GM12874 (cell line): ENCODE measurements around the gene MDN1.

Experiments
- TF ChIP-seq, protein P1 (sequence below): IDR thresholded peaks from 2 replicates; pipeline ENCODE4 v1.5.1; 2011; ENCODE audit warnings: low read depth, mild to moderate bottlenecking, control low read depth, low read length, moderate library complexity; ENCODE audit not compliant: insufficient read depth

Gene MDN1

DNA sequence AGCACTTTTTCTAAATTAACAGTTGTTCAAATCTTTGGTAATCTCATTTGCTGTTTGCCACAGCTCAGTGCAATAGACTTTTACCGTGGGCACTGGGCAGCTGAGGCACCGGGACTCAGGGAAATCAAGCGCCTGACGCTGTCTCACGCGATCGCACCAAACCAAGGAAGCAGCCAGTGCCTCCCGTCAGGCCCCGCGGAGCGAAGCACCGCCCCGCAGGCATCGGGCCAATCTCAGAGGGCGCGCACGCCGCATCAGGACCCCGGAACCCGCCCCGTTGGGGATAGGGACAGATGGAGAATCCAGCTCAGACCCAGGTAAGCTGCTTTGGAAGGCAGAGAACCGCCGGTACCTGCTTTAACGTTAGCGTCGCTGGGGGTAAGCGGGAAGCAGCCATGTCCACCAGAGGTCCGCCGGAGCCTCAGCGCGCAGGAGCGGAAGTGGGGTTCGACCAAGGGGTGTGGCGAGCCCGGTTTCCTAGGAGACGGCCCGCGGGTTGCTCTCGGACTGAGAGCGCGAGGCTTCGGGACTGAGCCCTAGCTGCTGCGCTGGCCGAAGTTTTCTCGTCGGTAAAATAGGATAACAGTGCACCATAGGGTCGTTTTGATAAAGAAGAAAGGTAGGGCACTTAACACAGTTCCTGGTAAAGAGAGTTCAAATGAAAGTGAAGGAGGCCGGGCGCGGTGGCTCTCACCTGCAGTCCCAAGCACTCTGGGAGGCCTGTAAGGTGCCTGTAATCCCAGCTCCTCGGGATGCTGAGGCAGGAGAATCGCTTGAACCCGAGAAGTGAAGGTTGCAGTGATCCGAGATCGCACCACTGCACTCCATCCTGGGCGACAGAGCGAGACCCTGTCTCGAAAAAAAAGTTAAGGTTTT lies 181.0 kb downstream of the MDN1 start, which contains the start of gene LYRM2:
Gene LYRM2, minus strand, starts transcription at position 428 of the 876 bp plus-strand sequence. Its CDS starts 31 bp downstream, at position 397.
- TF ChIP-seq, protein P1, sequence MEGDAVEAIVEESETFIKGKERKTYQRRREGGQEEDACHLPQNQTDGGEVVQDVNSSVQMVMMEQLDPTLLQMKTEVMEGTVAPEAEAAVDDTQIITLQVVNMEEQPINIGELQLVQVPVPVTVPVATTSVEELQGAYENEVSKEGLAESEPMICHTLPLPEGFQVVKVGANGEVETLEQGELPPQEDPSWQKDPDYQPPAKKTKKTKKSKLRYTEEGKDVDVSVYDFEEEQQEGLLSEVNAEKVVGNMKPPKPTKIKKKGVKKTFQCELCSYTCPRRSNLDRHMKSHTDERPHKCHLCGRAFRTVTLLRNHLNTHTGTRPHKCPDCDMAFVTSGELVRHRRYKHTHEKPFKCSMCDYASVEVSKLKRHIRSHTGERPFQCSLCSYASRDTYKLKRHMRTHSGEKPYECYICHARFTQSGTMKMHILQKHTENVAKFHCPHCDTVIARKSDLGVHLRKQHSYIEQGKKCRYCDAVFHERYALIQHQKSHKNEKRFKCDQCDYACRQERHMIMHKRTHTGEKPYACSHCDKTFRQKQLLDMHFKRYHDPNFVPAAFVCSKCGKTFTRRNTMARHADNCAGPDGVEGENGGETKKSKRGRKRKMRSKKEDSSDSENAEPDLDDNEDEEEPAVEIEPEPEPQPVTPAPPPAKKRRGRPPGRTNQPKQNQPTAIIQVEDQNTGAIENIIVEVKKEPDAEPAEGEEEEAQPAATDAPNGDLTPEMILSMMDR, result no peak

DNA sequence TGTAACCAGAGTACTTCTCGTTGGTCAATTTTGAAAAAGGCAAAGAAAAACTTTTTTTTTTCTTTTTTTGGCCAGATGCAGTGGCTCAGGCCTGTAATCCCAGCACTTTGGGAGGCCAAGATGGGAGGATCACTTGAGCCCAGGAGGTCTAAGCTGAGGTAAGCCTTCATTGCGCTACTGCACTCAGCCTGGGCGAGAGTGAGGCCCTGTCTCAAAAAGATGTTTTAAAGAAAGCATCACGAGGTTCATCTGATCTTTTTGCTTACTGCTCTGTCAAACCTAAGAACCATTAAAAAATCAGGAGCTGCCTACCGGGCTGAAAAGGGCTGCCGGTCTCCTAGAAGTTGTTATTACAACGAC lies 181.7 kb downstream of the MDN1 start:
- TF ChIP-seq, protein P1, result no peak

DNA sequence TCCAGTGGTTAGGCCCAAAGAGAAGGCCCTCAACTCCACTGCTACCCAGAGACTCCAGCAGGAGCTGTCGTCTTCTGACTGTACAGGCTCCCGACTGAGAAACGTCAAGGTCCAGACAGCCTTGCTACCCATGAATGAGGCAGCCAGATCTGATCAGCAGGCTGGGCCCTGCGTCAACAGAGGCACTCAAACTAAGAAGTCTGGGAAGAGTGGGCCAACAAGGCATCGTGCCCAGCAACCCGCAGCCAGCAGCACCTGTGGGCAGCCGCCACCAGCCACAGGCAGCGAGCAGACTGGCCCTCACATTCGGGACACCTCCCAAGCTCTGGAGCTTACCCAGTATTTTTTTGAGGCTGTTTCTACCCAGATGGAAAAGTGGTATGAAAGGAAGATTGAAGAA lies 189.1 kb downstream of the MDN1 start:
- TF ChIP-seq, protein P1, result no peak

DNA sequence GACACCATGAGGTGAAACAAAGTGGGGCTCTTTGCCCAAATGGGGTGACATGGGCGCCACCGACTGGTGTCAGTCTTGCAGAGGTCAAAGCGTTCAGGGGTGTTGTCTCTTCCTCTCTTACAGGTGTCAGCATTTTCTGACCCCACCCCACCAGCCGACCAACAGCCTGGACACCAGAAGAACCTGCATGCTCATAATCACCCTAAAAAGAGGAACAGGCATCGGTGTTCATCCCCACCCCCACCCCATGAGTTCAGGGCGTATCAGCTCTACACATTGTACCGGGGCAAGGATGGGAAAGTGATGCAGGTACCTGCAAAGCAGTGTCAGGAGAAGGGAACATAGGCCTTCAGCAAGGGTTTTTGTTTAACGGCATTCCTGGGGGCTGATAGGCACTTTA lies 195.8 kb downstream of the MDN1 start:
- TF ChIP-seq, protein P1, result no peak

DNA sequence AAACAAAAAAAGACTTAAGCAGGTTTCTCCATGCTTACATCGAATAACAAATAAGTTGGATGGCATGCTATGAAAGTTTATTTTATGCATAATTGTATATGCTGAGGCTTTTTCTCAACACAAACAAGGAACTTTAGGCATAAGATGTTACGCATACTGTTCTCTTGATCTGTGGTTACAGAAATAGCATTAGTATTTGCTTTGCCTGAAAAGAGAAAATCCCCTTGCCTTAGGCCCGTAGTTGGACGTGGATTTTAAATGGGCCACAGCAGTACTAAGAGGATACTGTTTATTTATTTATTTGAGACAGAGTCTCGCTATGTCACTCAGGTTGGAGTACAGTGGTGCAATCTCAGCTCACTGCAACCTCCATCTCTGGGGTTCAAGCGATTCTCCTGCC lies 200.0 kb downstream of the MDN1 start:
- TF ChIP-seq, protein P1, result no peak

DNA sequence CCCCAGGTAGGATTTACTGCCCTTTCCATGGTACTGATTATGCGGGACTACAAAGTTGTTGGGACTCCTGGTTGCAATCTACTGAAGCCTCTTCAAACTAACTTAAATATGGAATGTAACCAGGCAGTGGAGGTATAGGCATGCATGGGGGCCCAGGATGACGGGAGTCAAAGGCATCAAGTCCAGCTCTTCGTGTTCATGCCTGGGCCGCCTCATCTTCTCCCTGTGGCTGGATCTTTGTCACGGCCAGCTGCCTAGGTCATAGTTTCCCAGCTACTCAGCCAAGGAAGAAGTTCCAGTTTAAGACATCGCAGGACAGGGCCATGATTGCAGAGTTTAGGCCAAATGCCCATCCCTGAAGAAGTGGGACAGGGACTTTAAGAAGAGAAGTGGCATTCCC lies 201.6 kb downstream of the MDN1 start:
- TF ChIP-seq, protein P1, result no peak

DNA sequence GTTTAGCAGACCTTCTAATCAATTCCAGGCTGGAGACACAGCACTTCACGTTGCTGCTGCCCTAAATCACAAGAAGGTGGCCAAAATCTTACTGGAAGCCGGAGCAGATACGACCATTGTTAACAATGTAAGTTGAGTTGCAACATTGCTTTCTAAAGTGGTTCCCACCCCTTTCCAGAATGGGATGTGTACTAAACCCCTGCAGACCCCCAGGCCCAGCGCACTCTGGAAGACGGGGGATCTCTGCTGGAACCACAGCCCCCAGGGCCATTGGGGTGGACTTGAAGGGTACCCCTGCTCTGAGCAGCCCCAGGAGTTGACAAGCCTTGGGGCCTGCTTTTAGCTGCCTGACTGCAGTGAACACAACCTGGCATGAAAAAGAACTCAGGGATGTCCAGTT lies 203.1 kb downstream of the MDN1 start:
- TF ChIP-seq, protein P1, result no peak
